Activated effector memory CD4-positive, alpha-beta T cell treated with Interleukin-2 at 50 U/mL for 16 hours (primary cell): ENCODE measurements around the gene PRKCG.

Experiments
- DNase-seq: peaks from one replicate; pipeline ENCODE4 v3.0.0-alpha.2; 2020

PRKCG gene

DNA sequence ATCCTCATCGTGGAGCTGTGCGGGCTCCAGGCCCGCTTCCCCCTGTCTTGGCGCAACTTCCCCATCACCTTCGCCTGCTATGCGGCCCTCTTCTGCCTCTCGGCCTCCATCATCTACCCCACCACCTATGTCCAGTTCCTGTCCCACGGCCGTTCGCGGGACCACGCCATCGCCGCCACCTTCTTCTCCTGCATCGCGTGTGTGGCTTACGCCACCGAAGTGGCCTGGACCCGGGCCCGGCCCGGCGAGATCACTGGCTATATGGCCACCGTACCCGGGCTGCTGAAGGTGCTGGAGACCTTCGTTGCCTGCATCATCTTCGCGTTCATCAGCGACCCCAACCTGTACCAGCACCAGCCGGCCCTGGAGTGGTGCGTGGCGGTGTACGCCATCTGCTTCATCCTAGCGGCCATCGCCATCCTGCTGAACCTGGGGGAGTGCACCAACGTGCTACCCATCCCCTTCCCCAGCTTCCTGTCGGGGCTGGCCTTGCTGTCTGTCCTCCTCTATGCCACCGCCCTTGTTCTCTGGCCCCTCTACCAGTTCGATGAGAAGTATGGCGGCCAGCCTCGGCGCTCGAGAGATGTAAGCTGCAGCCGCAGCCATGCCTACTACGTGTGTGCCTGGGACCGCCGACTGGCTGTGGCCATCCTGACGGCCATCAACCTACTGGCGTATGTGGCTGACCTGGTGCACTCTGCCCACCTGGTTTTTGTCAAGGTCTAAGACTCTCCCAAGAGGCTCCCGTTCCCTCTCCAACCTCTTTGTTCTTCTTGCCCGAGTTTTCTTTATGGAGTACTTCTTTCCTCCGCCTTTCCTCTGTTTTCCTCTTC lies 8.0 kb upstream of the PRKCG start:
- DNase-seq = no peak

DNA sequence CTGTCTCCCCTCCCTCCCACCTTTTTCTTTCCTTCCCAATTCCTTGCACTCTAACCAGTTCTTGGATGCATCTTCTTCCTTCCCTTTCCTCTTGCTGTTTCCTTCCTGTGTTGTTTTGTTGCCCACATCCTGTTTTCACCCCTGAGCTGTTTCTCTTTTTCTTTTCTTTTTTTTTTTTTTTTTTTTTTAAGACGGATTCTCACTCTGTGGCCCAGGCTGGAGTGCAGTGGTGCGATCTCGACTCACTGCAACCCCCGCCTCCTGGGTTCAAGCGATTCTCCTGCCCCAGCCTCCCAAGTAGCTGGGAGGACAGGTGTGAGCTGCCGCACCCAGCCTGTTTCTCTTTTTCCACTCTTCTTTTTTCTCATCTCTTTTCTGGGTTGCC lies 7.4 kb upstream of the PRKCG start:
- DNase-seq = no peak

DNA sequence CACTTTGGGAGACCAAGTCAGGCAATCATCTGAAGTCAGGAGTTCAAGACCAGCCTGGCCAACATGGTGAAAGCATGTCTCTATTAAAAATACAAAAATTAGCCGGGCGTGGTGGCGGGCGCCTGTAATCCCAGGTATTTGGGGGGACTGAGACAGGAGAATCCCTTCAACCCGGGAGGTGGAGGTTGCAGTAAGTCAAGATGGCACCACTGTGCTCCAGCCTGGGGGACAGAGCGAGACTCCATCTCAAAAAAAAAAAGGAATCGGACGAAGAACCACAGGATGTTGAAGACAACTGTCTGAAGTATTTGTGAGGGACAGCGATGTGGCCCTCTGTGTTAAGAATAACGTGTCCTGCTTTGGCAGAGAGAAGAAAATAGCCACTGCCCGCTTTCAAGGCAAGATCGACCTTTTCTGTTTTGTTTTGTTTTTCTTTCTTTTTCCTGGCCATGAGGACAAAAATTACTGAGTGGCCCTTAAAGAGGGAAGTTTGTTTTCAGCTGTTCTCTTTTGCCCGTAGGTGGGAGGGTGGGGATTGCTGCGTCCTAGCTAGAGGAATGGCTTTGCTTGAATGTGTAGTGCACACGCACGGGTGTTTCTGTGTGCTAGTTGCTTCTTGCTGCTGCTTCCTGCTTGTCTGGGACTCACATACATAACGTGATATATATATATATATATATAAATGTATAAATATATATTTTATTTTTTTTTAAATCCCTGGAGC lies 6.2 kb upstream of the PRKCG start:
- DNase-seq = no peak

DNA sequence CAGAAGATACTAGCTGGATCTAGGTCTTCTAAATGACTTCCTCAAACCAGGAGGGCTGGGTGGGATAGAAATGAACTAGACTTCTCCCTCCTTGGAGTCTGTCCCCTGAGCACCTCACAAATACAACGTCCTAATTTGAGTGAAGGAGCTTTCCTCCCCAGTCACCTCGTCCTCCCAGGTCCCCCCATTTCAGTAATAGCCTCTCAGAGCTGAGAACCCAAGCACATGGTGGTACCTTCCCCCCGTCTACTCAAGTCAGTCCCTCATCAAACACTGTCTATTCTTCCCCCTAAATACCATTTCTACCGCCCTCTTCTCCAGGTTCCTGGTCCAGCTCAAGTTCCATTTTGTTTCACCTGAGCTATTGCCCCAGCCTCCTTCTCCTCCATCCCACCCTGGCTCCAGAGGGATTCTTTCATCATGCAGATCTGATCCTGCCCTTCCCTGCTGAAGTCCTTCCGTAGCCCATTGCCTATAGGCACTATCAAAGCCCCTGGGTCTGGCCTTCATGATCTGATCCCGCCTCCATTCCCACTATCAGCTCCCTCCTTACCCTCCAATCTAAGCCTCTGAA lies 5.3 kb upstream of the PRKCG start:
- no peak for DNase-seq

- no peak for DNase-seq
Measured at GRCh38 chr19:53877361-53877766, 4.6 kb upstream of the PRKCG start.

DNA sequence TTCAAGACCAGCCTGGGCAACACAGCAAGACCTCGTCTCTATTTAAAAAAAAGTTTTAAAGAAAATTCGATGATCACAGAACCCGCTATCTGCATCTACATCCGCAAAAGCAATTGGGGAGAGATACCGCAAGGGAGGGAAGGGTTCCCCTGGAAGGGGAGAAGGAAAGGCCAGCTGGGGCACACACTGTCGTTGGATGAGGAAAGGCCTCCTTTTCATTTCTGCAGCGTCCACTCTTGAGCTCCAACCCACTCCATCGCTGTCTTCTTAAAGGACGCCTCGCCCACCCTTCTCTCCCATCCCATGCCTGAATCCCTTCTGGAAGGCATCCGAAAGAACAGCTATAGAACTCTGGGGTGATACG lies 3.2 kb upstream of the PRKCG start:
- DNase-seq = no peak

GRCh38 chr19:53879140-53880081 lies 2.6 kb upstream of the PRKCG start:
- peak; percentile 62 for DNase-seq

DNA sequence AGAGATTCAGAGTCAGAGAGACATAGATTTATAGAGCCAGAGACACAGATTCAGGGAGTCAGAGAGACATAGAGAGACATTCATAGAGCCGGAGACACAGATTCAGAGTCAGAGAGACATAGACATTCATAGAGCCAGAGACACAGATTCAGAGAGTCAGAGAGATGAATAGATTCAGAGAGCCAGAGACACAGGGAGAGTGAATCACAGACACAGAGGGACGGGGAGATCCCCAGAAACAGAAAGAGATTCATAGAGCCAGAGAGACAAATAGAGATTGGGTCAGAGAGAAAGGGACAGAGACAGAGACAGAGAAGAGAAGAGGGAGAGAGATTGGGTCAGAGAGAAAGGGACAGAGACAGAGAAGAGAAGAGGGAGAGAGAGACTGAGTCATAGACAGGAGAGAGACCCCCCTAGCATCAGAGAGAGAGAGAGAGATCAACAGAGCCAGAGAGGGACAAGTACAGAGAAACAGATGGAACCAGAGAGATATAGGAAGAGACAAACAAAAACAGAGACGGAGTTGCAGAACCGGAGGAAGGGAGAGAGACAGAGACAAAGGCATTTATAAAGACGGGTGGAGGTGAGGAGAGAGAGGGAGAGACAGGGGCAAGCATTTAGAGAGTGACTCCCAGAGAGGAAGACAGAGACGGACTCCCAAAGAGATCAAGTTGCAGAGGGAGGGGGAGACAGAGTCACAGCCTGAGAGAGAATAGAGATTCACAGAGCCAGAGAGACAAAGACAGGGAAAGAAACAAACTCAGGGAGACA lies 1.1 kb upstream of the PRKCG start:
- no peak for DNase-seq

DNA sequence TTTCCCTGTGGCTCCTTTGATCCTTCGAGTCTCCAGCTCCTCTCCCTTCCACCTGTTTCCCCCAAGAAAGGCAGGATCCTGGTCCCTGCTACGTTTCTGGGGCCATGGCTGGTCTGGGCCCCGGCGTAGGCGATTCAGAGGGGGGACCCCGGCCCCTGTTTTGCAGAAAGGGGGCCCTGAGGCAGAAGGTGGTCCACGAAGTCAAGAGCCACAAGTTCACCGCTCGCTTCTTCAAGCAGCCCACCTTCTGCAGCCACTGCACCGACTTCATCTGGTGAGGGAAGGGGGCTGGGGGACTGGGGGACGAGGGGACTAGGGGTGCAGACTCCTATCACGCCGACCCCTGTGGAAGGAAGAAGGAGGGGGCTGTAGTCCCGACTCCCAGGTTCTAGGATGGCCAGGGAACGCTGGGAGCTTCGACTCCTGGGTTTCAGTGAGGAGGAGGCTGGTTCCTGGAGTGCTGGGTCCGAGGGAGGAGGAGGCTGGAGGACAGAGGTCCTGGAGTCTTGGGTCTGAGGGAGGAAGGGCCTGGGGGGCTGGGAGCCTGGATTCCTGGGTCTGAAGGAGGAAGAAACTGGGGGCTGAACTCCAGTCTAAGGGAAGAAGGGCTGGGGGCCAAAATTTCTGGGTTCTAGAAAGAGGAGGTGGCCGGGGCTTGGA lies 524 bp downstream of the PRKCG start:
- no peak for DNase-seq

DNA sequence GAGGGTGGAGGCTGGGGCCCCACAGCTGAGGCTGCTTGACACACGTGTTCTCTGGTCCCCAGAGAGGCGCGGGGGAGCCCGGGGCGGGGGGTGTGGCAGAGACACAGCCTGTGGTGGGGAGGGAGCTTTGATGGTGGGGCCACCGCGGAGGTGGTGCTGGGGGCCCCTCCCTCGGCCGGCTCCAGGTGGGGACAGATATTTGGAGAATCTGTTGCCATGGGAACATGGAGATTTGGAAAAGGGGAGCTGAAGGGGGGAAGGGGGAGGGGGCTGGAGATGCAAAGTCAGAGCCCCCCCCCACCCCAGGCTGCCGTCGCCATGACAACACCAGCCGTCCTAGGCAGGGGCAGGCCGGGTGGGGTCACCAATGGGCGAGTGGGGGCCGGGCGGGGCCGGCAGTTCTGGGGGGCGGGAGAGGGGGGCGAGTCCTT lies 1.2 kb downstream of the PRKCG start:
- DNase-seq = no peak

DNA sequence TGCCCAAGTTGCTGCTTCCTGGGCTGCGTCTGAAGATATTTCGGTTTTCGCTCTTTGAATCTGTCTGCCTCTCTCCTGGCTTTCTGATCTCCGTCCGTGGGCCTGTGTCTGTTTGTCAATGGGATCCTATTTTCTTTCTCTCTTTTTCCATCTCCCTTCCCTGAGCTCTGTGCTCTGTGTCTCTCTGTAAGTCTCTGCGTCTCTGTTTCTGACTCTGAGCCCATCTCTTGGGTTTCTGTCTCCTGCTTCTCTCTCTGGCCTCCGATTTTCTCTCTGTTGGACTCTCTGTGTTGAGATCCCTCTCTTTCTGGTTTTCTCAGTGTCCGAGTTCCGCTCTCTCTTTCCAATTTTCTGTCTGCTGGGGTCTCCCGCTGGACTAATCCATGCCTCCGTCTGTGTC lies 1.7 kb downstream of the PRKCG start:
- no peak for DNase-seq

DNA sequence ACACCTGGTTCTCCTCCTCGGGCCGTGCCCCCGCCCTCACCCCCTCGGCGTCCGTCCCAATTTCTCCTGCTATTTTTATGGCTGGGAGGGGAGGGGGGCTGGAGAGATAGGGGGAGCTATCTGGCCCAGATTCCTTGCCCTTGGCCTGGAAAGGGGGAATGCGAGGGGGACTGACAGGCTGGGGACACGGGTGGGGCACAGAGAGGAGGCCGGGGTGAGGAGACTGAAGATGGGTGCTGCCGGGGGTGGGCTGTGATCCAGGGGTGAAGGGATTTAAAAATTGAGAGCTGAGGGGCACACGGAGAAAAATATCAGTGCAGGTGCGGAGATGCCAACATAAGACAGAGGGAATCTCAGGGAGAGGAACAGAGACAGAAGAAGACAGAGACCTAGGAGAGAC lies 2.3 kb downstream of the PRKCG start:
- no peak for DNase-seq

- DNase-seq = no peak
Measured at GRCh38 chr19:53885036-53885435, 3.0 kb downstream of the PRKCG start.

DNA sequence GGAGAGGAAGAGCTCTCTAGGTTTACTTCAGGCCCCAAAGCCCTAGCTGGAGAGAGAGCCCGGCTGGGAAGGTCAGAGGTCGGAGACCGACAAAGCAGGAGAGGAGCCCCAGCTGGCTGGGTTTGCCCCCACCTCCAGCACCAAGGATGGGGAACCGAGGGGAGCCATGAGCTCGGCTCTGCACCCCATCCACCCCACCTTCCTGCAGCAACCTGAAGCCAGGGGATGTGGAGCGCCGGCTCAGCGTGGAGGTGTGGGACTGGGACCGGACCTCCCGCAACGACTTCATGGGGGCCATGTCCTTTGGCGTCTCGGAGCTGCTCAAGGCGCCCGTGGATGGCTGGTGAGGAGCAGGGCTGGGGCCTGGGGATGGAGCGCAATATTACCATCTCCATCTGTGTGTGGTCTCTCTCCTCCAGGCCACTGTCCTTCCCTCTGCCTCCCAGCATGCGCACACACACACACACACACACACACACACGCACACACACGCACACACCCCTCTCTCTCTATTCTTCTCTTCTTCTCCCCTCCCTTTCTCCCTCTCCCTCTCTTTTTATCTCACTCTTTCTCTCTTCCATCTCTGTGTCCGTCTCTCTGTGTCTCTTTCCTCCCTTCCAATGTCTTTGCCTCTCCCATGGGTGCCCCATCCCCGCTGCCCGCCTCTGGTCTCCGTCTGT lies 10.4 kb downstream of the PRKCG start:
- DNase-seq = no peak

- no peak for DNase-seq
Measured at GRCh38 chr19:53892981-53893325, 11.0 kb downstream of the PRKCG start.

DNA sequence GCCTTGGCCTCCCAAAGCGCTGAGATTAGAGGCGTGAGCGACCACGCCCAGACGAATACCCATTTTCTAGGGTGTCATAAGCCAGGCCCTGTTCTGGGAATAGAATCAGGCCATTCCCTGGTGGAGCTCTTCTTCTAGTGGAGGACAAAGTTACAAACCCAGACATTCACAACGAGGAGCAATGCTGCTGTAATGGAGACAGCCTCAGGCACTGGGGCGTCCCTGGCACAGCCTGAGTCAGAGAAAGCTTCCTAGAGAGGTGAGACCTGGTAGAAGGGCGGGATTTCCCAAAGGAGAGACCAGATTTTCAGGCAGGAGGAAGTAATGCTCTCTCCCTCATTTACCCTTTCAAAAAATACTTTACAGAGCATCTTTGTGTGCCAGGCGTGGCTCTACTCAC lies 12.7 kb downstream of the PRKCG start:
- DNase-seq = no peak

- no peak for DNase-seq
Measured at GRCh38 chr19:53896682-53897081, 14.7 kb downstream of the PRKCG start.

DNA sequence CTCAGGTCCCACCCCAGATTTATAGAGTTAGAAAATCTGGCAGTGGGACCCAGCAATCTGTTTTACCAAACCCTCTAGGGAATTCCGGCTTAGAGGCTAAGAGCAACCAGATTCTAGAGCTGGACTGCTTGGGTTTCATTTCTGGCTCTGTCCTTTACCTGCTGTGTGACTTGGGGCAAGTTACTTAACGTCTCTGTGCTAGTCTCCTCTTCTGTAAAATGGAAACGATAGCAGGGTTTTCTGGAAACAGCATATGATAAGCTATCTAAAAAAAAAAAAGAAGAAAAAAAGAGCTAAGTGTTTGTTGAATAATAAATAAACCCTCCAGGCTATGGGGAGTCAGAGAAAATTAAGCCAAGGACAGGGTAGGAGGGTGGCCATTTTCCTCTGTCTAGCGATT lies 15.5 kb downstream of the PRKCG start:
- no peak for DNase-seq

DNA sequence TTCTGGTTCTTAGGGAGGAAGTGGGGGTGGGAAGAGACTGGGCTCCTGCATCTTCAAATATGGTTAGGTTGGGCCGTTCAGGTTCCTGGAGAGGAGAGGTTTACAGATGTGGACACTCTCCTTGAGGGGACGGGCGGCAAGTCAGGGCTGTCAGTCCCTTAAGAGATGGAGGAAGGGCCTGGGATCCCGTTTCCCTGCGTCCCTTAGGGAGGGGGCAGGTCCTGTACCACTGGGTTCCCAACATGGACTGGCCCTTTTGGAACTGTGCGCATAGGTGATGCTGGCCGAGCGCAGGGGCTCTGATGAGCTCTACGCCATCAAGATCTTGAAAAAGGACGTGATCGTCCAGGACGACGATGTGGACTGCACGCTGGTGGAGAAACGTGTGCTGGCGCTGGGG lies 16.2 kb downstream of the PRKCG start:
- no peak for DNase-seq

- no peak for DNase-seq
Measured at GRCh38 chr19:53898636-53899341, 16.8 kb downstream of the PRKCG start.
